Nephron (organoid): ENCODE data around the gene RERG.
"Not testable (repeated sequence)": the region's sequence is repeated elsewhere in the genome, so short reads cannot be mapped to it uniquely, and the experiment has no call there.

ENCODE experiments used
- H3K27ac Mint-ChIP-seq, 3 experiments: 2 replicates each; pipeline ENCODE4 v1.8.0; 2020; ENCODE audit warnings: mixed read lengths in 3 of 3, mild to moderate bottlenecking in 2 of 3, moderate library complexity in 1 of 3
- H3K27me3 Mint-ChIP-seq: 2 replicates; pipeline ENCODE4 v1.8.0; 2021; ENCODE audit warnings: low read depth, mild to moderate bottlenecking, moderate library complexity, mixed read lengths
- H3K36me3 Mint-ChIP-seq: 2 replicates; pipeline ENCODE4 v1.8.0; 2020; ENCODE audit warnings: low read depth, mixed read lengths
- H3K4me1 Mint-ChIP-seq: 2 replicates; pipeline ENCODE4 v1.8.0; 2020; ENCODE audit warnings: mixed read lengths
- H3K4me3 Mint-ChIP-seq, 3 experiments: 2 replicates each; pipeline ENCODE4 v1.8.0; 2020; ENCODE audit warnings: mild to moderate bottlenecking in 3 of 3, mixed read lengths in 3 of 3, moderate library complexity in 2 of 3
- H3K9me3 Mint-ChIP-seq: 2 replicates; pipeline ENCODE4 v1.8.0; 2020; ENCODE audit warnings: mixed read lengths
- CTCF ChIP-seq, 3 experiments: fragments of 200-600 bp; sonication (generic); IDR thresholded peaks; one replicate each; pipeline ENCODE4 v1.5.0; 2021; ENCODE audit warnings: antibody characterized with exemption in 3 of 3; ENCODE audit not compliant: unreplicated experiment in 3 of 3

Gene RERG

DNA sequence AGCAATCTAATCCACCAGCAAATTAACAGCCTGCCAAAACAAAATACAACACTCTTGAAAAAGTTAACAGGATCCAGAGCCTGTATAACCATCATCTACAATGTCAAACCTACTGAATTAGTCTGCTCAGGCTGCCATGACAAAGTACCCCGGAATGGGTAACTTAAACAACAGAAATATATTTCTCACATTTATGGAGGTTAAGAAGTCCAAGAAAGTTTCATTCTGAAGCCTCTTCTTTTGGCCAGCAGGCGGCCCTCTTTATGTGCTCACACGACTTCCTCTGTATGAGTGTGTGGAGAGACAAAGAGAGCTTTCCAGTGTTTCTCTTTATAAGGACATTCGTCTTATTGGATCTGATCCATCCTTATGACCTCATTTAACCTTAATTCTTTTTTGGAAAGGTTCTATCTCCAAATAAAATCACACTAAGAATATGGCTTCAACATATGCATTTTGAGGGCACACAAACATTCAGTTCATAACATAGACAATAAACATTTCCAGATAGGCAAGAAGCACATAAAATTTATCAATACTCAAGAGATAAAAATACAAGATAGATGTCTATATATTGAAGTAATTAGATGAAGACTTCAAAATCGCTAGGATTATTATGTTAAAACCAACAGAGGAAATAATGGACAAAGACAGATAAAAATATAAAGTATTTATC is 5.9 kb upstream of the RERG start:
- Mint-ChIP-seq H3K9me3 (no peaks in the 10 kb centered on the region), H3K4me1 (peaks cover 5% of the 10 kb centered on the region), H3K27me3 (peaks cover 7% of the 10 kb centered on the region)

DNA sequence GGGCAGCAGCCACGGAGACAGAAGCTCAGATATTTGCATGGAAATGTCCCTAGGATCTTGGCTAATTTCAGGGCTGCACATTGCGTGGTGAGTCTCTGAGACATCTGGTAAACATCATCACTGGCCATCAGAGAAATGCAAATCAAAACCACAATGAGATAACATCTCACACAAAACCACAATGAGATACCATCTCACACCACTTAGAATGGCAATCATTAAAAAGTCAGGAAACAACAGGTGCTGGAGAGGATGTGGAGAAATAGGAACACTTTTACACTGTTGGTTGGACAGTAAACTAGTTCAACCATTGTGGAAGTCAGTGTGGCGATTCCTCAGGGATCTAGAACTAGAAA is 4.6 kb upstream of the RERG start:
- H3K36me3 Mint-ChIP-seq, H3K9me3 Mint-ChIP-seq, H3K27me3 Mint-ChIP-seq, H3K27ac Mint-ChIP-seq, H3K4me3 Mint-ChIP-seq: not testable (repeated sequence)
- peaks cover 11% of the 10 kb centered on the region for H3K4me1 Mint-ChIP-seq

More for the DNA sequence above, 5.9 kb upstream of the RERG start:
- peak; percentile 60 to 66 (median 66) for TF ChIP-seq CTCF (IDR thresholded peaks at IDR 0.05; ENCODE audit: unreplicated experiment in 3 of 3)
- Mint-ChIP-seq H3K27ac (no peak overlapping the region), H3K36me3 (no peaks in the 10 kb centered on the region), H3K4me3 (no peak overlapping the region)

DNA sequence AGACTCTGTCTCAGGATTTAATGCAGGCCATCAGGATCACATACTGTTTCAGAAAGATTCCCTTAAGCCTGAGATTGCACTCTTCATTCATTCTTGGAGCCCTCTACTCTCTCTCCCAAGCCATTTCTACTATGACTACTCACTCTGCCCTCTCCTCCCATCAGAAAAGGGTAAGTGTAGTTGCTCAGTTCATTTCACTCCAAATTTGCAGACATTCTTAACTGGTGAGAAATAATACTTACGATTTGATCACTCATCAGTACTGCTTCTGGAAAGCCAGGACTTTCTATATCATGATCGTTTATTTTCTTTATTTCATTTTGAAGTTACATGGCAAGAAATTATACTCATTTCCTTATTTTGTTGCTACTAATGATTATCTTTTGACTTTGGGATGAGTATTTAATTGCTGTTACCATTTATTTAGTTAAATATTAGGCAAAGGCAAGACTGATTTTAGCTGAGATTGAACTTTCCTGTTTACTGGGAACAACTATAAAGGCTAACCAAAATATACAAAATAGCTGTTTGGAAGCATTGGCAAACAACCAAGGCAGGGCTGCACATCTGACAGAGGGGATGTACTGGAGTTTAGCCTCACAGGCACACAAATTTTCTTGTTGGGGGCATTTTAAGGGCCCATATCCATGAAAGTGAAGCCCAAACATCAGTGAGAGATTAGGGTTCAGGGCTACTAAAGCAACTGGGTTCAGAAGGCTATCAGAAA is 4.1 kb upstream of the RERG start:
- Mint-ChIP-seq H3K9me3 (no peaks in the 10 kb centered on the region), H3K27ac (no peak overlapping the region), H3K36me3 (no peaks in the 10 kb centered on the region), H3K4me1 (peaks cover 17% of the 10 kb centered on the region), H3K27me3 (peaks cover 11% of the 10 kb centered on the region), H3K4me3 (no peak overlapping the region)
- no peak for TF ChIP-seq CTCF (IDR thresholded peaks at IDR 0.05; ENCODE audit: unreplicated experiment in 3 of 3)

GRCh38 chr12:15222219-15222618 is 1.0 kb upstream of the RERG start:
- peaks cover 26% of the 10 kb centered on the region for H3K4me1 Mint-ChIP-seq
- peaks cover 11% of the 10 kb centered on the region for H3K27me3 Mint-ChIP-seq
- no peak for TF ChIP-seq CTCF (IDR thresholded peaks at IDR 0.05; ENCODE audit: unreplicated experiment in 3 of 3)
- H3K9me3 Mint-ChIP-seq: no peaks in the 10 kb centered on the region
- H3K27ac Mint-ChIP-seq: peak overlapping the region; percentile 1 to 28 (median 10)
- H3K36me3 Mint-ChIP-seq: no peaks in the 10 kb centered on the region
- peak overlapping the region; percentile 12 to 80 (median 48) for H3K4me3 Mint-ChIP-seq

- no peak for TF ChIP-seq CTCF (IDR thresholded peaks at IDR 0.05; ENCODE audit: unreplicated experiment in 3 of 3)
- H3K27ac Mint-ChIP-seq: peak overlapping the region; percentile 65 to 72 (median 70)
- H3K4me1 Mint-ChIP-seq: peaks cover 28% of the 10 kb centered on the region
- peak overlapping the region; percentile 80 to 85 (median 85) for H3K4me3 Mint-ChIP-seq
- H3K9me3 Mint-ChIP-seq: no peaks in the 10 kb centered on the region
- H3K36me3 Mint-ChIP-seq: no peaks in the 10 kb centered on the region
- H3K27me3 Mint-ChIP-seq: peaks cover 11% of the 10 kb centered on the region
Observed at GRCh38 chr12:15220451-15220850, 766 bp downstream of the RERG start.

GRCh38 chr12:15218794-15219193 is 2.4 kb downstream of the RERG start:
- no peak for TF ChIP-seq CTCF (IDR thresholded peaks at IDR 0.05; ENCODE audit: unreplicated experiment in 3 of 3)

More at GRCh38 chr12:15218794-15219193, 2.4 kb downstream of the RERG start:
- Mint-ChIP-seq H3K9me3 (no peaks in the 10 kb centered on the region), H3K4me1 (peaks cover 34% of the 10 kb centered on the region), H3K27me3 (peaks cover 4% of the 10 kb centered on the region), H3K27ac (peak overlapping the region; percentile 35 to 56 (median 42)), H3K4me3 (peak overlapping the region; percentile 17 to 53 (median 22)), H3K36me3 (no peaks in the 10 kb centered on the region)
